ENCODE measurements around the gene PLCXD3.
"Not testable (repeated sequence)": the region's sequence is repeated elsewhere in the genome, so short reads cannot be mapped to it uniquely, and the experiment has no call there.

PLCXD3 gene

GRCh38 chr5:41482715-41483114 is 27.7 kb downstream of the PLCXD3 start:
- no peak for DNase-seq

- no peak for DNase-seq
Observed at GRCh38 chr5:41482173-41482572, 28.2 kb downstream of the PLCXD3 start.

- not testable (repeated sequence) for DNase-seq
Observed at GRCh38 chr5:41471571-41472208, 38.7 kb downstream of the PLCXD3 start.

- no peak for DNase-seq
Observed at GRCh38 chr5:41465493-41466171, 44.8 kb downstream of the PLCXD3 start.

- no peak for DNase-seq
Observed at GRCh38 chr5:41459557-41459956, 50.8 kb downstream of the PLCXD3 start.

GRCh38 chr5:41457094-41457493 is 53.3 kb downstream of the PLCXD3 start:
- no peak for DNase-seq

- DNase-seq: no peak
Observed at GRCh38 chr5:41452506-41452905, 57.9 kb downstream of the PLCXD3 start.

GRCh38 chr5:41447650-41448510 is 62.5 kb downstream of the PLCXD3 start:
- DNase-seq: no peak

- DNase-seq: no peak
Observed at GRCh38 chr5:41445937-41446563, 64.4 kb downstream of the PLCXD3 start.

- no peak for DNase-seq
Observed at GRCh38 chr5:41435276-41435675, 75.1 kb downstream of the PLCXD3 start.

GRCh38 chr5:41433552-41434181 is 76.7 kb downstream of the PLCXD3 start:
- DNase-seq: no peak

- DNase-seq: no peak
Observed at GRCh38 chr5:41432481-41433253, 77.7 kb downstream of the PLCXD3 start.

- no peak for DNase-seq
Observed at GRCh38 chr5:41427505-41427904, 82.9 kb downstream of the PLCXD3 start.

- DNase-seq: no peak
Observed at GRCh38 chr5:41425736-41426135, 84.7 kb downstream of the PLCXD3 start.

GRCh38 chr5:41420492-41421067 is 89.8 kb downstream of the PLCXD3 start:
- DNase-seq: no peak

- no peak for DNase-seq
Observed at GRCh38 chr5:41418220-41419031, 92.0 kb downstream of the PLCXD3 start.

GRCh38 chr5:41416336-41416735 is 94.1 kb downstream of the PLCXD3 start:
- no peak for DNase-seq

GRCh38 chr5:41415242-41415641 is 95.2 kb downstream of the PLCXD3 start:
- no peak for DNase-seq

GRCh38 chr5:41414598-41414997 is 95.8 kb downstream of the PLCXD3 start:
- no peak for DNase-seq

- no peak for DNase-seq
Observed at GRCh38 chr5:41413074-41413473, 97.3 kb downstream of the PLCXD3 start.

- no peak for DNase-seq
Observed at GRCh38 chr5:41412496-41412895, 97.9 kb downstream of the PLCXD3 start.

All from DMS79 treated with DMSO at 0.1 percent for 48 hours (cell line).